A673 (cell line): Measurements from ENCODE around the gene CREB3L1. TPM values are rescaled to one million over a fixed set of nuclear protein-coding genes. Genes with fewer than 3 reads are reported as not detected.
A peak's percentile ranks its signal among the peaks of the same experiment; 100 is the strongest.

Experiments used
- BruUV-seq: library from RNA; stranded (reverse); fragments of 400-500 nt; replicated peaks from 2 replicates; lab custom pipeline; 2021; lab: Mats Ljungman, UMichigan
- CTCF ChIA-PET: fragments of 300-600 bp; sonication (Branson Sonifier 250); formaldehyde crosslinking; loops from one replicate; lab custom pipeline; 2022; ENCODE audit warnings: antibody characterized with exemption; lab: Charles Lee
- POLR2A ChIA-PET: fragments of 300-600 bp; sonication (Branson Sonifier 250); formaldehyde crosslinking; loops from one replicate; lab custom pipeline; 2022; ENCODE audit warnings: antibody characterized with exemption; ENCODE audit not compliant: low non-redundant PET; lab: Charles Lee
- DNase-seq: peaks from one replicate; pipeline ENCODE4 v3.0.0-alpha.2; 2015; ENCODE audit warnings: low spot score
- H3K27ac ChIP-seq: fragments of 200-600 bp; sonication (generic); 2 replicates; pipeline ENCODE4 v1.5.1; 2016; ENCODE audit warnings: mixed run types, low read depth, mild to moderate bottlenecking, mixed read lengths, antibody characterized with exemption, low read length; ENCODE audit not compliant: poor library complexity, severe bottlenecking
- H3K27me3 ChIP-seq: fragments of 200-600 bp; sonication (generic); replicated peaks from 2 replicates; pipeline ENCODE4 v1.6.1; 2017; ENCODE audit warnings: mixed run types, low read depth, mild to moderate bottlenecking, mixed read lengths, antibody characterized with exemption, low read length; ENCODE audit not compliant: insufficient read depth, poor library complexity
- H3K36me3 ChIP-seq: fragments of 200-600 bp; sonication (generic); 2 replicates; pipeline ENCODE4 v1.6.1; 2016; ENCODE audit warnings: mixed run types, mild to moderate bottlenecking, mixed read lengths, antibody characterized with exemption, low read length; ENCODE audit not compliant: insufficient read depth, poor library complexity, severe bottlenecking
- H3K4me1 ChIP-seq: fragments of 200-600 bp; sonication (generic); 2 replicates; pipeline ENCODE4 v1.6.1; 2017; ENCODE audit warnings: mixed run types, mild to moderate bottlenecking, mixed read lengths, antibody characterized with exemption, low read length; ENCODE audit not compliant: insufficient read depth, poor library complexity, severe bottlenecking
- H3K4me3 ChIP-seq: fragments of 200-600 bp; sonication (generic); 2 replicates; pipeline ENCODE4 v1.5.1; 2016; ENCODE audit warnings: low read depth, mixed run types, mild to moderate bottlenecking, mixed read lengths, low read length; ENCODE audit not compliant: poor library complexity, severe bottlenecking
- H3K9me3 ChIP-seq: fragments of 200-600 bp; sonication (generic); 2 replicates; pipeline ENCODE4 v1.6.1; 2016; ENCODE audit warnings: mixed run types, low read depth, mild to moderate bottlenecking, mixed read lengths, antibody characterized with exemption, low read length; ENCODE audit not compliant: poor library complexity, severe bottlenecking
- CTCF ChIP-seq: fragments of 300-800, 200-600 bp; sonication (generic); conservative IDR thresholded peaks from 2 replicates; pipeline ENCODE4 v1.5.1; 2017; ENCODE audit warnings: low read depth, mild to moderate bottlenecking, antibody characterized with exemption, low read length, moderate library complexity, mixed read lengths
- EZH2 ChIP-seq: fragments of 200-600 bp; sonication (generic); IDR thresholded peaks from 2 replicates; pipeline ENCODE4 v1.6.1; 2017; ENCODE audit warnings: borderline replicate concordance, low read depth, mild to moderate bottlenecking, mixed read lengths, antibody characterized with exemption, low read length; ENCODE audit not compliant: poor library complexity, severe bottlenecking
- intact Hi-C: fragments of 100-400 bp; cut with micrococcal nuclease; formaldehyde crosslinking; loops from one replicate; pipeline ENCODE4 v1.10.0; 2022; ENCODE audit not compliant: unreplicated experiment
- total RNA-seq: library from RNA; stranded (reverse); gene quantifications from 2 replicates; pipeline ENCODE4 v1.2.3, GENCODE V29; 2021

CREB3L1 gene
- total RNA-seq, 1 experiment from 2014 or later = 3.5 TPM

- no peak for DNase-seq
- Histone ChIP-seq H3K4me1 (peaks cover 39% of the 10 kb centered on the region), H3K4me3 (peak overlapping the region; percentile 50), H3K27ac (peak overlapping the region; percentile 22), H3K36me3 (no peaks in the 10 kb centered on the region), H3K9me3 (no peaks in the 10 kb centered on the region), H3K27me3 (no peaks in the 10 kb centered on the region)
- TF ChIP-seq EZH2 = no peak
- no peak for TF ChIP-seq CTCF
- CTCF ChIA-PET = interaction anchor here (0.9 to 1.9 kb wide), 6 partner anchors 15 to 92 kb away, joined by 3 to 10 read pairs (median 4); no protein-coding TSS in a partner anchor
- BruUV-seq = no TSS peak
- POLR2A ChIA-PET = interaction anchor here (0.6 kb wide), 1 partner anchor 41 kb away, joined by 3 read pairs; no protein-coding TSS in a partner anchor
- intact Hi-C loops = loop anchor here (5.0 kb wide), 1 partner anchor 52 kb away; no protein-coding TSS in a partner anchor
These were observed 17.2 kb downstream of the CREB3L1 start for GRCh38 chr11:46294365-46295309.

- peak overlapping the region; percentile 50 for H3K4me3 ChIP-seq
- peak overlapping the region; percentile 22 for H3K27ac ChIP-seq
- no peak for TF ChIP-seq EZH2
- TF ChIP-seq CTCF = no peak
- no peaks in the 10 kb centered on the region for H3K27me3 ChIP-seq
- ChIA-PET POLR2A (interaction anchor here (0.6 to 0.9 kb wide), 5 partner anchors 16 to 169 kb away, joined by 3 to 10 read pairs (median 3); no protein-coding TSS in a partner anchor), CTCF (interaction anchor here (0.8 to 1.9 kb wide), 8 partner anchors 16 to 423 kb away, joined by 3 to 10 read pairs (median 4); no protein-coding TSS in a partner anchor)
- no peaks in the 10 kb centered on the region for H3K36me3 ChIP-seq
- DNase-seq = peak; percentile 97
- intact Hi-C loops = loop anchor here (5.0 kb wide), 1 partner anchor 53 kb away; no protein-coding TSS in a partner anchor
- peaks cover 32% of the 10 kb centered on the region for H3K4me1 ChIP-seq
- no peaks in the 10 kb centered on the region for H3K9me3 ChIP-seq
- no TSS peak for BruUV-seq
These were observed 18.0 kb downstream of the CREB3L1 start for GRCh38 chr11:46295312-46296058.

GRCh38 chr11:46296059-46296527, 18.6 kb downstream of the CREB3L1 start:
- Histone ChIP-seq H3K36me3 (no peaks in the 10 kb centered on the region), H3K27ac (peak overlapping the region; percentile 22), H3K4me3 (peak overlapping the region; percentile 50), H3K4me1 (peaks cover 26% of the 10 kb centered on the region), H3K9me3 (no peaks in the 10 kb centered on the region), H3K27me3 (no peaks in the 10 kb centered on the region)
- POLR2A ChIA-PET = interaction anchor here (0.7 to 0.9 kb wide), 4 partner anchors 16 to 169 kb away, joined by 3 to 10 read pairs (median 3); no protein-coding TSS in a partner anchor
- intact Hi-C loops = loop anchor here (5.0 kb wide), 1 partner anchor 54 kb away; no protein-coding TSS in a partner anchor
- no TSS peak for BruUV-seq
- TF ChIP-seq EZH2 = no peak
- TF ChIP-seq CTCF = no peak
- no peak for DNase-seq
- CTCF ChIA-PET = interaction anchor here (0.7 to 1.9 kb wide), 8 partner anchors 11 to 423 kb away, joined by 3 to 10 read pairs (median 5); no protein-coding TSS in a partner anchor
